GM12878 (cell line): ENCODE results near the gene CA5A. TPM values are rescaled to one million over a fixed set of nuclear protein-coding genes. Genes with fewer than 3 reads are reported as not detected.

ENCODE experiments used
- ATAC-seq: fragments of 200-7000 bp; cut with Tn5 transposase; 3 replicates; pipeline ENCODE4 v1.9.1; 2020; ENCODE audit warnings: mild to moderate bottlenecking, moderate library complexity
- BruUV-seq: library from RNA; stranded (reverse); fragments of 400-500 nt; replicated peaks from 2 replicates; lab custom pipeline; 2021; lab: Mats Ljungman, UMichigan
- CTCF ChIA-PET: fragments of 300-600 bp; sonication (Branson Sonifier 250); formaldehyde crosslinking; extraction: SDS; loops from one replicate; lab custom pipeline; 2021; ENCODE audit warnings: inconsistent platforms; lab: Yijun Ruan, JAX
- POLR2A ChIA-PET: fragments of 350-600 bp; formaldehyde crosslinking; extraction: SDS; loops from one replicate; lab custom pipeline; 2021; ENCODE audit warnings: inconsistent platforms; lab: Charles Lee
- RAD21 ChIA-PET: fragments of 300-600 bp; sonication (Branson Sonifier 250); formaldehyde crosslinking; loops from one replicate; lab custom pipeline; 2023; ENCODE audit warnings: antibody characterized with exemption; ENCODE audit not compliant: unreplicated experiment; lab: Charles Lee
- SMC1A ChIA-PET: fragments of 300-600 bp; sonication (Branson Sonifier 250); formaldehyde crosslinking; loops from one replicate; lab custom pipeline; 2023; ENCODE audit not compliant: unreplicated experiment, uncharacterized antibody; lab: Charles Lee
- DNase-seq: peaks from one replicate; pipeline ENCODE4 v3.0.0-alpha.2; 2011; ENCODE audit warnings: low read depth, low spot score
- FAIRE-seq: peaks from 3 replicates; lab custom pipeline; 2011; peaks lifted over from hg19 to GRCh38; lab: Jason Lieb, UNC
- H2AFZ ChIP-seq: 2 replicates; pipeline ENCODE4 v1.6.0; 2011; ENCODE audit warnings: low read depth, low read length, control low read depth; ENCODE audit not compliant: control insufficient read depth
- H3K27ac ChIP-seq: 2 replicates; pipeline ENCODE4 v1.5.1; 2011; ENCODE audit warnings: control low read depth; ENCODE audit not compliant: control insufficient read depth, insufficient read depth
- H3K27me3 ChIP-seq, 2 experiments: replicated peaks in 1 of 2; 2 replicates each; pipeline versions ENCODE4 v1.6.0 to v1.6.1; 2011; ENCODE audit warnings: low read length in 1 of 2; ENCODE audit not compliant: control insufficient read depth in 2 of 2, insufficient read depth in 2 of 2
- H3K36me3 ChIP-seq, 2 experiments: 2 replicates each; pipeline ENCODE4 v1.5.1; 2011; ENCODE audit warnings: low read length in 1 of 2; ENCODE audit not compliant: control insufficient read depth in 2 of 2, insufficient read depth in 2 of 2
- H3K4me1 ChIP-seq: 2 replicates; pipeline ENCODE4 v1.6.1; 2011; ENCODE audit warnings: mild to moderate bottlenecking, low read length, moderate library complexity, mixed read lengths; ENCODE audit not compliant: control insufficient read depth, insufficient read depth
- H3K4me2 ChIP-seq: 2 replicates; pipeline ENCODE4 v1.6.0; 2011; ENCODE audit warnings: control low read depth; ENCODE audit not compliant: control insufficient read depth, insufficient read depth
- H3K4me3 ChIP-seq: fragments of 200-600 bp; sonication (generic); 2 replicates; pipeline ENCODE4 v1.5.1; 2016
- H3K79me2 ChIP-seq: 2 replicates; pipeline ENCODE4 v1.6.0; 2011; ENCODE audit warnings: low read length; ENCODE audit not compliant: control insufficient read depth, insufficient read depth
- H3K9ac ChIP-seq: 2 replicates; pipeline ENCODE4 v1.8.0; 2011; ENCODE audit warnings: low read length, control low read depth, mixed read lengths; ENCODE audit not compliant: control insufficient read depth, insufficient read depth
- H3K9me3 ChIP-seq: replicated peaks from 3 replicates; pipeline ENCODE4 v1.5.1; 2011; ENCODE audit warnings: mild to moderate bottlenecking, low read length; ENCODE audit not compliant: control insufficient read depth, insufficient read depth
- H4K20me1 ChIP-seq: 2 replicates; pipeline ENCODE4 v1.6.0; 2011; ENCODE audit not compliant: control insufficient read depth, insufficient read depth
- JUND ChIP-seq: IDR thresholded peaks from 2 replicates; pipeline ENCODE4 v1.6.1; 2012; ENCODE audit warnings: low read depth, mild to moderate bottlenecking, low read length, improper control_type of control experiment, moderate library complexity
- ZNF687 ChIP-seq: fragments of 450-650 bp; IDR thresholded peaks from 2 replicates; pipeline ENCODE4 v1.6.1; 2017; ENCODE audit warnings: mild to moderate bottlenecking, moderate library complexity
- WGBS: methylation state at CpG from one replicate; pipeline ENCODE4 v1.1.6; 2016; ENCODE audit warnings: low lambda C conversion rate; ENCODE audit not compliant: insufficient replicate concordance, insufficient coverage; ENCODE audit errors: missing lambda C conversion rate; 5-methylcytosine and 5-hydroxymethylcytosine counted together
- in situ Hi-C: fragments of 300-500 bp; cut with MboI; formaldehyde crosslinking; loops from 9 replicates; pipeline ENCODE4 v1.14.3; 2018; ENCODE audit warnings: mixed read lengths
- intact Hi-C: fragments of 100-400 bp; cut with micrococcal nuclease; formaldehyde crosslinking; loops from one replicate; pipeline ENCODE4 v1.14.2; 2022; ENCODE audit not compliant: unreplicated experiment
- polyA plus RNA-seq, 11 experiments: library from polyadenylated mRNA; depleted of rRNA in 4 of 11; unstranded in 6 of 11; stranded (reverse) in 5 of 11; fragments of >200 nt; fragmentation: Nextera tagmentation in 4 of 11; fragmentation: Illumina TruSeq in 1 of 11; extraction: Ambion mirVana in 4 of 11; extraction: Trizol in 1 of 11; gene quantifications; 1 replicate in 1 of 11; 2 replicates in 10 of 11; pipeline versions ENCODE4 v1.2.1 to v1.2.3, GENCODE V29; 2011 to 2016; ENCODE audit warnings: inconsistent platforms in 2 of 11, missing spikeins in 2 of 11, low read depth in 1 of 11
- total RNA-seq, 4 experiments: library from RNA; depleted of rRNA in 3 of 4; stranded (reverse); fragments of >200 nt in 3 of 4; fragmentation: Illumina TruSeq in 1 of 4; extraction: Trizol in 1 of 4; gene quantifications; 2 replicates each; pipeline versions ENCODE4 v1.2.1 to v1.2.3, GENCODE V29; 2013 to 2021
- TF ChIP-seq, protein P1 (sequence below): fragments of 450-650 bp; formaldehyde crosslinking; IDR thresholded peaks from 2 replicates; pipeline ENCODE4 v1.4.0; 2020; ENCODE audit warnings: mild to moderate bottlenecking, moderate library complexity

Gene CA5A
- total and polyA plus RNA-seq, 10 of the 15 experiments (the other 5 are each of a cell fraction or from before 2014, with no cell fraction given): not detected

- Histone ChIP-seq H3K27me3 (no peaks in the 10 kb centered on the region), H3K4me2 (no peak overlapping the region), H3K9ac (no peak overlapping the region), H3K4me3 (no peak overlapping the region), H4K20me1 (no peaks in the 10 kb centered on the region), H3K27ac (no peak overlapping the region), H3K4me1 (no peaks in the 10 kb centered on the region; the same call in 1 of the 2 replicates), H3K79me2 (peaks cover 11% of the 10 kb centered on the region), H3K9me3 (peaks cover 9% of the 10 kb centered on the region; the same call in 2 of the 3 replicates), H2AFZ (no peak overlapping the region), H3K36me3 (no peaks in the 10 kb centered on the region)
- RAD21 ChIA-PET: no interaction called here
- WGBS: 78% methylated on average over 3 of the region's 3 CpGs
- intact Hi-C loops: no loop called here
- in situ Hi-C loops: loop anchor here (25.0 kb wide), 1 partner anchor 467 kb away; no protein-coding TSS in a partner anchor
- ATAC-seq (no peak), FAIRE-seq (no peak), DNase-seq (no peak)
- POLR2A ChIA-PET: interaction anchor here (0.7 kb wide), 1 partner anchor 14 kb away, joined by 9 read pairs; no protein-coding TSS in a partner anchor
- no peak for TF ChIP-seq ZNF687
- BruUV-seq: no TSS peak
- SMC1A ChIA-PET: no interaction called here
- CTCF ChIA-PET: interaction anchor here (1.1 kb wide), 1 partner anchor 14 kb away, joined by 4 read pairs; no protein-coding TSS in a partner anchor
Observed at GRCh38 chr16:87970186-87970585, 33.9 kb upstream of the CA5A start.

DNA sequence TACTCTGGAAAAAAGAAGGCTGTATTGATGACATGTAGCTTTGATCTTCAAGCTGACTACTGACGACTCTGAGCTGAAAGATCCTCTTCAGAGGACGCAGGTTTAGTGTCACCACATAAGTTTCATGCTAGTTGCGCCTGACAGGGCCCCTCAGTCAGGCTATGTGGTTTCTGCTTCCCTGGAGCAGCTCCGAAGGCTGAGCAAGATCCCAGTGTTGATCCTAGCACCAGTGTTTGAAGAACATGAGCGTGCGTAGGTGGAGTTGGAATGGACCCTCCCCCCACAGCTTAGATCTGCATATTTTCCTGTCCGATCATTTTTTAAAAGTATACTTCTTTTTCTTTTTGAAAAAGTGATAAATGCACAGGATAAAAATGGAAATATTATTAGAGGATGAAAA, 32.2 kb upstream of the CA5A start:
- no peak overlapping the region for H3K9ac ChIP-seq
- WGBS: 98% methylated on average over 7 of the region's 7 CpGs
- ATAC-seq (no peak), DNase-seq (no peak), FAIRE-seq (no peak)
- intact Hi-C loops: no loop called here
- no peak overlapping the region for H3K27ac ChIP-seq
- in situ Hi-C loops: loop anchor here (25.0 kb wide), 1 partner anchor 469 kb away; no protein-coding TSS in a partner anchor
- ChIA-PET CTCF (no interaction called here), RAD21 (no interaction called here), POLR2A (no interaction called here), SMC1A (no interaction called here)
- no peak overlapping the region for H2AFZ ChIP-seq
- H3K4me2 ChIP-seq: no peak overlapping the region
- no peaks in the 10 kb centered on the region for H3K27me3 ChIP-seq
- H3K4me1 ChIP-seq: no peaks in the 10 kb centered on the region; the same call in 1 of the 2 replicates
- no peak overlapping the region for H3K4me3 ChIP-seq
- no peaks in the 10 kb centered on the region for H3K36me3 ChIP-seq
- no peaks in the 10 kb centered on the region for H4K20me1 ChIP-seq
- BruUV-seq: no TSS peak
- H3K79me2 ChIP-seq: peaks cover 14% of the 10 kb centered on the region
- H3K9me3 ChIP-seq: peaks cover 9% of the 10 kb centered on the region; the same call in 2 of the 3 replicates
- TF ChIP-seq, protein P1, sequence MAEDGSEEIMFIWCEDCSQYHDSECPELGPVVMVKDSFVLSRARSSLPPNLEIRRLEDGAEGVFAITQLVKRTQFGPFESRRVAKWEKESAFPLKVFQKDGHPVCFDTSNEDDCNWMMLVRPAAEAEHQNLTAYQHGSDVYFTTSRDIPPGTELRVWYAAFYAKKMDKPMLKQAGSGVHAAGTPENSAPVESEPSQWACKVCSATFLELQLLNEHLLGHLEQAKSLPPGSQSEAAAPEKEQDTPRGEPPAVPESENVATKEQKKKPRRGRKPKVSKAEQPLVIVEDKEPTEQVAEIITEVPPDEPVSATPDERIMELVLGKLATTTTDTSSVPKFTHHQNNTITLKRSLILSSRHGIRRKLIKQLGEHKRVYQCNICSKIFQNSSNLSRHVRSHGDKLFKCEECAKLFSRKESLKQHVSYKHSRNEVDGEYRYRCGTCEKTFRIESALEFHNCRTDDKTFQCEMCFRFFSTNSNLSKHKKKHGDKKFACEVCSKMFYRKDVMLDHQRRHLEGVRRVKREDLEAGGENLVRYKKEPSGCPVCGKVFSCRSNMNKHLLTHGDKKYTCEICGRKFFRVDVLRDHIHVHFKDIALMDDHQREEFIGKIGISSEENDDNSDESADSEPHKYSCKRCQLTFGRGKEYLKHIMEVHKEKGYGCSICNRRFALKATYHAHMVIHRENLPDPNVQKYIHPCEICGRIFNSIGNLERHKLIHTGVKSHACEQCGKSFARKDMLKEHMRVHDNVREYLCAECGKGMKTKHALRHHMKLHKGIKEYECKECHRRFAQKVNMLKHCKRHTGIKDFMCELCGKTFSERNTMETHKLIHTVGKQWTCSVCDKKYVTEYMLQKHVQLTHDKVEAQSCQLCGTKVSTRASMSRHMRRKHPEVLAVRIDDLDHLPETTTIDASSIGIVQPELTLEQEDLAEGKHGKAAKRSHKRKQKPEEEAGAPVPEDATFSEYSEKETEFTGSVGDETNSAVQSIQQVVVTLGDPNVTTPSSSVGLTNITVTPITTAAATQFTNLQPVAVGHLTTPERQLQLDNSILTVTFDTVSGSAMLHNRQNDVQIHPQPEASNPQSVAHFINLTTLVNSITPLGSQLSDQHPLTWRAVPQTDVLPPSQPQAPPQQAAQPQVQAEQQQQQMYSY (CRISPR knock-in tag): no peak
- TF ChIP-seq JUND: no peak
